RPMI8226 (cell line): ENCODE measurements around the gene ATG7.
"Not testable (repeated sequence)": the region's sequence is repeated elsewhere in the genome, so short reads cannot be mapped to it uniquely, and the experiment has no call there.

Experiments
- DNase-seq: peaks from one replicate; pipeline ENCODE4 v3.0.0-alpha.2; 2015

Gene ATG7

GRCh38 chr3:11254876-11255275, 17.3 kb upstream of the ATG7 start:
- no peak for DNase-seq

- DNase-seq = not testable (repeated sequence)
These were observed 16.7 kb upstream of the ATG7 start for GRCh38 chr3:11255537-11255936.

DNA sequence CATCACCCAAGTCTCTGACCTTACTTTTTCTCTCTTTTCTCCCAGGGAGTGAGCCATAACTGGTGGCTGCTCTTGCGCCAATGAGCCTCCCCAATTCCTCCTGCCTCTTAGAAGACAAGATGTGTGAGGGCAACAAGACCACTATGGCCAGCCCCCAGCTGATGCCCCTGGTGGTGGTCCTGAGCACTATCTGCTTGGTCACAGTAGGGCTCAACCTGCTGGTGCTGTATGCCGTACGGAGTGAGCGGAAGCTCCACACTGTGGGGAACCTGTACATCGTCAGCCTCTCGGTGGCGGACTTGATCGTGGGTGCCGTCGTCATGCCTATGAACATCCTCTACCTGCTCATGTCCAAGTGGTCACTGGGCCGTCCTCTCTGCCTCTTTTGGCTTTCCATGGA, 13.2 kb upstream of the ATG7 start:
- DNase-seq = no peak

- DNase-seq = no peak
These were observed 11.7 kb upstream of the ATG7 start for GRCh38 chr3:11260460-11260859.

- DNase-seq = no peak
These were observed 3.2 kb upstream of the ATG7 start for GRCh38 chr3:11269007-11269406.

DNA sequence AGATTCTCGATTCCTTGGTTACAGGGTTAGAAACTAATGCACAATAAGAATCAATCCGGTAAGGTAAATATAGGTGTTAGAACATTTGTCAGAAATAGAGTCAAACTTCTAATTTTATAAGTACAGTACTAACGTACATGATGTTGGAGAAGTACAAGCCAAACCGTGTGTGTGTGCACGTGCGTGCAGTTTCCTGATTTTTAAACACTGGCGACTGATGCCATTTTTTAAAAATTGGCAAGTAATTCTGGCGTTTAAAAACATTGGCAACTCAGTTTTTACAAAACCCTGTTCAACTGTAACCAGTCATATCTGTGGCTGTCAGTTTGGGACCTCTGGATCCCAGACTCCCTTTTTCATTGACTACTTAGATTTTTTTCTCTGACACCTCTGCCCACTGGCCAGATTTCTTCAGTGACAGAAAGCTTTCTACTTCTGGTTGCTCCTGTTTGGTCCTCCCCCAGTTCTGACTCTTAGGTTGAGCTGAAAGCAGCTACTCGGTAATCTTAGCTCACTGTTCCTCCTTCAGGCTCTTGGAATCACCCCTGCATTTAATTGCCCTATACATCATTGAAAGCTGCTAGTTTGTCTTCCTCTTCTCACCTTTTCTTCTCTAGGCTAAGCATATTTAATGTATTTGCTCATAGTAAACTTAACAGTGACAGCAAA, 843 bp downstream of the ATG7 start:
- DNase-seq = no peak

GRCh38 chr3:11273891-11274291, 1.7 kb downstream of the ATG7 start:
- DNase-seq = no peak

DNA sequence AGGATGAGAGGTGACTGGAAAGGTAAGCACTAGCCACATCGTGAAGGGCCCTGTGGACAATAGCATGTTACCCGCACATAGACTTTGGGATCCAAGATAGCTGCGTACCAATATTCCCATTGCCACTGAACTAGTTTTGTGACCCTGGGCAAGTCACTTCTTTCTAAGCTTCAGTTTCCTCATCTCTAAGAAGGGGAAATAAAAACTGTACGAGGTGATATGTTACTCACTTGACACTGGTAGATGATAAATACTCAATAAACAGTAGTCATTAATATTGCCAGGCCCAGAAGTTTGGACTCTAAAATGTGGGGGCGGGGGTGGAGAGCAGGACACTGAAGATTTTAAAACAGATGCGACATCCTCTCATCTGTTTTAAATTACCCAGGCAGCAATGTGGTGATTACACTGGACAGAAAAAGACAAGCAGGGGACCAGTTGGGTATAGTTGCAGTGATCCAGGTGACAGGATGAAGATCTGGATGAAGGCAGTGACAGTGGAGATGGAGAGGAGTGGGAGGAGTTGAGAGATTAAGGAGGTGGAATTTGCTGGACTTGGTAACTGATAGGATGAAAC, 2.5 kb downstream of the ATG7 start:
- DNase-seq = no peak

- no peak for DNase-seq
These were observed 3.7 kb downstream of the ATG7 start for GRCh38 chr3:11275926-11276325.

GRCh38 chr3:11276901-11277300, 4.7 kb downstream of the ATG7 start:
- DNase-seq = no peak

DNA sequence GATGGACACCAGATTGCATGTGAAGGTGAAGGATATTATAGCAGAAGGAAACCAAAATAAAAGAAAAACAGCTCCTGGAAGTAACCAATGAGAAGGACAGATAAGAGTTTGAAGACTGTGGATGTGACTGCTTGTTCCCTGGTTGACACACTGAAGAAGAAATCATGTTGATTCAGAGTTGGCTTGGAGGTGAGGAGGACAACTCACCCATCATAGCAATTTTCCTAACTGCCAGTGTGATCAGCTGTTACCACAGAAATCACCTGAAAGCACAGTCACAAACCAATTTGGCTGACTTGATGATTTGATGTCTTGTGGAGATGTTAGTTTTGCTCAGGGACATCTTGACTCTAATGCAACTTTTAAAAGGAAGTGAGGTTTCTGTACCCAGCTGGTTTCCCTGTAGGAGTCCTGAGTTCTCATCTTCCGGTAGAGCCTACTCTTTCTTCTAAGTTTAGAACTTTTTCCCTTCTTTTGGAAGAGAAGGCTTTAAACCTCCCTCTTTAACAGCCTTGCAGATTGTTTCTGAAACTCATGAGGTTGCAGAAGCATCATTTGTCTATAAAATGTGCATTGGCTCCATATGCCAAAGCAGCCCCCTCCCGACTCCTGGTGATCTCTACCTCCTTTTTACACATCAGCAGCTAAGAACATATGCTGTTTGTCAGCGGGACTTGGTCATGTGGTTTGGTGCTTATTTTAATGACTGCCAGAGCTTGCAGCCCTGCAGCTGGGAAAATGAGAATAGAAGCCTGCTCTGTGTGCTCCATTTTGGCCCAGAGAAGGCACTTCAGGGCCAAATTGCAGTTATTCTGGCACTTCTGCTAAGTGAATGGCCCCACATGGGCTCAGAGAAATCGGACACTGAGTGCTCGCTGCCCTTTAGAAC, 10.3 kb downstream of the ATG7 start:
- no peak for DNase-seq

GRCh38 chr3:11283139-11283475, 10.9 kb downstream of the ATG7 start:
- DNase-seq = no peak

DNA sequence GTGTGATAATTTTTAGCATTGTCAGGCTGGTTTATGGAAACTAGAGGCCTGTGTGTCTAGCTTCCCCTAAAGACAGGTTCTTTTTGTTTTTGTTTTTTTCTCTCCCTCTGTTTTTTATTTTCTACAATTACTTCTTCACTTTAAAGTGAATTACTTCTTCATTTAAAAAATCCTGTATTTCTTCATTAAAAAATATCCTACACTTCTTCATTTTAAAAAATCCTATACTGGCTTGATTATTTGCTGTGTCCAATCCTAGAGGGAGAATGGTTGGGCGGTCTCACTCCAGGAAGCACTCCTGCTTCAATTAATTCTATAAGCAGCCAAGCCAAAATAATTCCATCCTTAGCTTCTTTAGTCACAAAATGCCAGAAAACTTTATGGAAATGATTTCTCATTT, 11.8 kb downstream of the ATG7 start:
- DNase-seq = no peak

GRCh38 chr3:11285471-11285870, 13.3 kb downstream of the ATG7 start:
- DNase-seq = no peak

GRCh38 chr3:11287404-11287803, 15.2 kb downstream of the ATG7 start:
- no peak for DNase-seq

DNA sequence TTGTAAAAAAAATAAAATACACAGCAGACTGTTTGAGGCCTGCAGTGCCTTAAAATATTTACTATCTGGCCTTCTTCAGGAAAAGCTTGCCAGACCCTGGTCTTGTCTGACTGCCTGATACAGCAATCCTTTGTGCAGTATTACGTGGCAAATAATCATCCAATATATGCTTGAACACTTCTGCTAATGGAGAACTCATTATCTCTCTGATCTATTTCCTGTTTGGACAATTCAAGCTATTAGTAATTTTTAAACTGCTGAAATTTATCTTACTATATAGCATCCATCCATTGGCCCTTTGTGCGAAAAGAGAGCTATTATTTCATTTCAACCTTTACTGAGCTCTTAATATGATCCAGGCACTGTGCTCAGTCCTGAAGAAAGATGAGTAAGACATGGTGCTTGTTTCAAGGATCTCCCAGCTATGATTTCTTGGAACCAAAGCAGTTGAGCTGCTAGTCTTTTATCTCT, 15.9 kb downstream of the ATG7 start:
- no peak for DNase-seq

- DNase-seq = no peak
These were observed 16.8 kb downstream of the ATG7 start for GRCh38 chr3:11288786-11289637.

- no peak for DNase-seq
These were observed 17.7 kb downstream of the ATG7 start for GRCh38 chr3:11289864-11290263.

- DNase-seq = no peak
These were observed 18.8 kb downstream of the ATG7 start for GRCh38 chr3:11290743-11291680.

GRCh38 chr3:11291808-11292207, 19.6 kb downstream of the ATG7 start:
- DNase-seq = no peak

GRCh38 chr3:11297126-11297525, 24.9 kb downstream of the ATG7 start:
- no peak for DNase-seq

GRCh38 chr3:11300970-11301369, 28.8 kb downstream of the ATG7 start:
- peak; percentile 3 for DNase-seq
